ENCODE measurements around the gene PARN. TPM values are rescaled to one million over a fixed set of nuclear protein-coding genes. Genes with fewer than 3 reads are reported as not detected.
"Not testable (repeated sequence)": the region's sequence is repeated elsewhere in the genome, so short reads cannot be mapped to it uniquely, and the experiment has no call there.

The PARN gene
- total and polyA plus RNA-seq, 9 of the 15 experiments (the other 6 are each of a cell fraction or from before 2014, with no cell fraction given), result 9.6 to 51.3 (median 40.4) TPM

GRCh38 chr16:14403001-14403389 is 227.1 kb downstream of the PARN start:
- WGBS (ENCODE audit: insufficient coverage, low coverage, missing lambda C conversion rate), result 28% methylated on average over 8 of the region's 8 CpGs
- FAIRE-seq, result not testable (repeated sequence)
- POLR2A ChIA-PET, result interaction anchor here (0.6 kb wide), 1 partner anchor 54 kb away, joined by 3 read pairs; no protein-coding TSS in a partner anchor

More at GRCh38 chr16:14403001-14403389, 227.1 kb downstream of the PARN start:
- Histone ChIP-seq H3K4me2 (ENCODE audit: insufficient read depth, low read length) (peak overlapping the region; percentile 46), H3K4me1 (replicated peaks in 1 of 2; ENCODE audit: control insufficient read depth in 2 of 2, insufficient read depth in 2 of 2, low read length in 2 of 2) (peaks cover 9 to 33% of the 10 kb centered on the region in 2 experiments), H2AFZ (ENCODE audit: low read depth, low read length) (peak overlapping the region; percentile 57)
- TF ChIP-seq ATF3 (IDR thresholded peaks at IDR 0.05) (peak; percentile 68), ADNP (tag; IDR thresholded peaks at IDR 0.05) (0 out of 2 replicates have a peak, but pooled peaks have one; percentile 41), JUND (IDR thresholded peaks at IDR 0.05; ENCODE audit: borderline replicate concordance, low read depth, low read length) (peak; percentile 42; the same call in 1 of the 2 replicates), BCOR (IDR thresholded peaks at IDR 0.05) (peak; percentile 38; the same call in 1 of the 2 replicates)
- H3K9ac ChIP-seq (ENCODE audit: insufficient read depth in 1 of 2, low read depth in 2 of 2, low read length in 2 of 2); H3K9me3 ChIP-seq (replicated peaks; ENCODE audit: control insufficient read depth, insufficient read depth, low read depth, low read length); H3K36me3 ChIP-seq (ENCODE audit: control insufficient read depth, insufficient read depth, low read length); ATAC-seq; CTCF ChIA-PET (ENCODE audit: low intra/inter-chr PET ratio); intact Hi-C loops (cut with micrococcal nuclease); BruUV-seq (replicated peaks); H3K27me3 ChIP-seq (ENCODE audit: control insufficient read depth in 2 of 2, insufficient read depth in 2 of 2, low read length in 2 of 2); in situ Hi-C loops (cut with MboI); H3K27ac ChIP-seq (ENCODE audit: extremely low read depth, low read depth, low read length); H3K79me2 ChIP-seq (ENCODE audit: control insufficient read depth, insufficient read depth, low read length); H3K4me3 ChIP-seq; H3K9me1 ChIP-seq (ENCODE audit: control insufficient read depth, insufficient read depth, low read length); H4K20me1 ChIP-seq (replicated peaks; ENCODE audit: control insufficient read depth, insufficient read depth, low read length); TF ChIP-seq ATF3 (CRISPR knock-in tag; conservative IDR thresholded peaks at IDR 0.05); JUND (tag; IDR thresholded peaks at IDR 0.05; ENCODE audit: borderline replicate concordance, low read depth, low read length): not testable (repeated sequence)
- DNase-seq (ENCODE audit: extremely low read depth in 1 of 4, low spot score in 3 of 4), result peak in 1 of 4 experiments; percentile 36

Data from K562 (cell line).